SJCRH30 (cell line): ENCODE measurements around the gene JAZF1. TPM values are rescaled to one million over a fixed set of nuclear protein-coding genes. Genes with fewer than 3 reads are reported as not detected.

Source experiments
- DNase-seq, 2 experiments: peaks; one replicate each; pipeline ENCODE4 v3.0.0-alpha.2; 2015 to 2020
- H3K27ac ChIP-seq: fragments of 250-450 bp; sonication (Bioruptor Pico); 2 replicates; pipeline ENCODE4 v1.5.1; 2020; ENCODE audit warnings: mild to moderate bottlenecking, moderate library complexity
- H3K27me3 ChIP-seq: fragments of 250-450 bp; sonication (Bioruptor Pico); 2 replicates; pipeline ENCODE4 v1.5.1; 2020; ENCODE audit warnings: mild to moderate bottlenecking, moderate library complexity
- H3K36me3 ChIP-seq: fragments of 250-450 bp; sonication (Bioruptor Pico); 2 replicates; pipeline ENCODE4 v1.5.1; 2020; ENCODE audit warnings: mild to moderate bottlenecking, moderate library complexity
- H3K4me1 ChIP-seq: fragments of 250-450 bp; sonication (Bioruptor Pico); 2 replicates; pipeline ENCODE4 v1.5.1; 2020; ENCODE audit warnings: mild to moderate bottlenecking, moderate library complexity
- H3K4me3 ChIP-seq: fragments of 250-450 bp; sonication (Bioruptor Pico); 2 replicates; pipeline ENCODE4 v1.5.1; 2020; ENCODE audit warnings: mild to moderate bottlenecking, moderate library complexity
- H3K9me3 ChIP-seq: fragments of 250-450 bp; sonication (Bioruptor Pico); replicated peaks from 2 replicates; pipeline ENCODE4 v1.5.1; 2020; ENCODE audit warnings: mild to moderate bottlenecking, moderate library complexity
- total RNA-seq: library from RNA; depleted of rRNA; stranded (reverse); fragments of >200 nt; shearing (Covaris generic); gene quantifications from 2 replicates; pipeline ENCODE4 v1.2.3, GENCODE V29; 2014

The JAZF1 gene
- total RNA-seq, 1 experiment from 2014 or later: 10.5 TPM

DNA sequence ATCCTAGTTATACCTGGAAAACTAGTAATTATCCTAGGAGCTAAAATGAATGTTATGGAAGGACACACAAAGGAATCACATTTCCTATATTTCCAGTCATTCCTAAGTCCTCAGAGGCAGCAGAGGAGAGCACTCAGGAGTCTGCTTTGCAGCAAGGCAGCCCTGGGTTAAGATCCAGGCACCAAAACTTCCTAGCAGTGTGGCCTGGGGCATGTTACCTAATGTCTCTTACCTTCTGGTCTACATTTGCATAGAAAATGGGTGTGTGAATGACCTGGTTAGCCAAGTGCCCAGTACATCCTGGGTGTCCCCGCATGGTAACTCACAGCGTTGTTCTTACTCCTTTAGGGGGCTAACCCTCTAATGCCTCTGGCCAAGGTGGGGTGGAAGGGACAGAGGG, 304.8 kb downstream of the JAZF1 start:
- no peaks in the 10 kb centered on the region for H3K36me3 ChIP-seq
- no peak overlapping the region for H3K27ac ChIP-seq
- H3K4me1 ChIP-seq: no peaks in the 10 kb centered on the region
- H3K27me3 ChIP-seq: no peaks in the 10 kb centered on the region
- H3K4me3 ChIP-seq: no peak overlapping the region
- no peak for DNase-seq
- 0 out of 2 replicates have a peak, but pooled peaks cover 2% of the 10 kb centered on the region for H3K9me3 ChIP-seq

- 0 out of 2 replicates have a peak, but pooled peaks cover 2% of the 10 kb centered on the region for H3K9me3 ChIP-seq
- no peak overlapping the region for H3K27ac ChIP-seq
- no peaks in the 10 kb centered on the region for H3K4me1 ChIP-seq
- DNase-seq: no peak
- no peaks in the 10 kb centered on the region for H3K36me3 ChIP-seq
- H3K4me3 ChIP-seq: no peak overlapping the region
- no peaks in the 10 kb centered on the region for H3K27me3 ChIP-seq
Measured at GRCh38 chr7:27875061-27875460, 305.5 kb downstream of the JAZF1 start.

DNA sequence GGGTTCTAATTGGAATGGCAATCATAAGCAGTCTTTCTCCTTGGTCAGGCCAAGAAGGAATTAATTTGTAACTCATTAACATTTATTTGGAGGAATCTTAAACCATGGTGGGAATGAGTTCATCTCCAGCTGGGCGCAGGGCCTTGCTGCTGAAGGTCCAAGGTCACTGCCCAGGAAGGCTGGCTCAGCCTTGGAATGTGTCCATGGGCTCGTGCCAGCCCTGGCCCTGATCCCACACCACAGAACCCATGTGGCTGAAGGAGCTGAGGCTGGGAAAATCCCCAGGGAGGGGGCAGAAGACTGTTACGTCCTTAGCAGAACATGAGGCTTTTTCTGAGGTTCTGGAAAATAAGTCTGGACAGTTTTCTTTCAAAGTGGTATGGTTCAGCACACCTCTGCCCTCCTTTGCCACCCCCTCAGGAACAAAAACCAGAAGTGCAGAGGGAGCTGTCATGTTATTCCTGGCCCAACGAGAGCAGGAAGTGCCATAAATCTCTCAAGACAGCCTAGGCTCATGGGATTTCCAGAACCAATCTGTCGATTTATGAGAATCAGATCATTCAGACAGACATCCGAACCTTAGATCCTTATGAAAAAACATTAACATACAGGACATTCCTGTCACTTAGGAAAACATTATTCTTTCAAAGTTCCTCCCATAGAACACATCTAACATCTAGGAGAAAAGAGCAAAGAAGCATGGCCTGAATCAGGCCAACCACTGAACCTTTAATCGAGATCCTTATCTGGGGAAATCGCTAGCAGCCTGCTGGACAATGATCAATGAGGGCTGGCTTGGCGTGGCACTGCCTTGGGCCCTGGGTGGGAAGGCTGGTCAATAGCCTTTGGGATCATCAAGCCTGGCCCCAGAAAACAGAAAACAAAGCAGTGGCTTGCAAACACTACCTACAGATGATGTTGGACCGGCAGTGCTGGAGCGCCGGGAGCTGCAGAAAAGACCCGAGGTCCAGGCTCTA, 306.3 kb downstream of the JAZF1 start:
- Histone ChIP-seq H3K4me1 (no peaks in the 10 kb centered on the region), H3K27ac (no peak overlapping the region), H3K4me3 (no peak overlapping the region), H3K27me3 (no peaks in the 10 kb centered on the region), H3K9me3 (0 out of 2 replicates have a peak, but pooled peaks cover 2% of the 10 kb centered on the region), H3K36me3 (no peaks in the 10 kb centered on the region)
- no peak for DNase-seq

DNA sequence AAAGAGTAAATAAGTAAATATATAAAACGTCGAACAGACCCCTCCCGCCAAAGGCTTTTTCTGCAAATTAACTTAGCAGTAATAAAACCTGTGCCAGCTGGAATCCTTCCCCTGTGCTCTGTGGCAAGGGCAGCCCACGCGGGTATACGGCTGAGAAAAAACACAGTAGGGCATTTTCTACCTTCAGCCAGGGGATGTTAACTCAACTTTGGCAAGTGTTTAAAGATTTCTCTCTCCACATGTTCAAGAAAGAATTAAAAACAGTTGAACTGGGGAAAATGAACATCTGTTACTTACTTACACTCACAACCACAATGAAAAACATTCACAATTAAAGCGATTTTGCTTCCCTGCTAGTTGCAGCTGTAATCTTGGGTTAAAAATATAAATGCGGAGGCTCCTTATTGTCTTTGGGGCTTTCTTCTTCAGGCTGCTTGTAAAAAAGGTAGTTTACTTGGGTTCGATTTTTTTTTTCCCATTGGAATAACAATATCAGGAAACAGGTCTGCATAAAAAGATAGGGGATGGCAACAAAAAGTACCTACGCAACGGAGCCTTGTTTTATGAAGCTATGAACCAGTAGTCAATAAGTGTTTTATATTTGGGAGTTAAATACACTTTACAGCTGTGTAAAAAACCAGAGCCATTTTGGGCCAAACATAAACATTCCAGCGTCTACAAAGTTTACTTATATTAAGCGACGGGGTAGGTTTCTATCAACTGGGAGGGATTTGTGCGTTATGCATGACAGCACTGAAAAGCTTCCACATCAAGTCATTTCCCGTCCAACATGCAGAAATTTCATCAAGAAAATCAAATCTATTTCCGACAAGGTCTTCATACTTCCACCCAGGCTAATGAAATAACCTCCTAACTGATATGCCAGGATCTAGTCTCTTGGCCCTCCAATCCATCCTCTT, 308.0 kb downstream of the JAZF1 start:
- H3K27ac ChIP-seq: no peak overlapping the region
- H3K36me3 ChIP-seq: no peaks in the 10 kb centered on the region
- H3K27me3 ChIP-seq: no peaks in the 10 kb centered on the region
- H3K9me3 ChIP-seq: no peaks in the 10 kb centered on the region
- DNase-seq: no peak
- no peaks in the 10 kb centered on the region for H3K4me1 ChIP-seq
- H3K4me3 ChIP-seq: no peak overlapping the region

DNA sequence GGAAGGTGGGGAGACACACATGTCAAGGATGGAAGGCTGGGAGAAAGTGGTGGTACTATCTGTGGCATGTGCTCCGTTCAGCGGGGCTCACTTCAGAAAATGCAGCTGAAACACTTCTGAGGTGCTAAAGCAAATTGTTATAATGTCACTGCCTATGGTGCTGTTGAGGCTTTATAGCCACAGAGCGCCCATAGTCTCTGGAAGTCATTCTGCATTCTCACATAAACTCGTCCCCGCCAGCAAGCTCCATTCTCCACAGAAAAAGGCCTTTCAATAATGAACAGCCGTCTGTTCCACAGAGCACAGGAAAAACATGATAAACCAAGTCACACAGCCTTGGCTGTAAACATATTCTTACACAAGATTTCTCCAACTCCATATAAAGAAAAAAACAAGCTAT, 308.7 kb downstream of the JAZF1 start:
- no peaks in the 10 kb centered on the region for H3K9me3 ChIP-seq
- H3K36me3 ChIP-seq: no peaks in the 10 kb centered on the region
- no peaks in the 10 kb centered on the region for H3K4me1 ChIP-seq
- no peak overlapping the region for H3K4me3 ChIP-seq
- no peak for DNase-seq
- no peak overlapping the region for H3K27ac ChIP-seq
- no peaks in the 10 kb centered on the region for H3K27me3 ChIP-seq

- Histone ChIP-seq H3K4me3 (no peak overlapping the region), H3K9me3 (no peaks in the 10 kb centered on the region), H3K4me1 (no peaks in the 10 kb centered on the region), H3K27ac (no peak overlapping the region), H3K27me3 (no peaks in the 10 kb centered on the region), H3K36me3 (no peaks in the 10 kb centered on the region)
- DNase-seq: no peak
Measured at GRCh38 chr7:27871086-27871485, 309.5 kb downstream of the JAZF1 start.

- no peaks in the 10 kb centered on the region for H3K36me3 ChIP-seq
- H3K4me1 ChIP-seq: no peaks in the 10 kb centered on the region
- no peaks in the 10 kb centered on the region for H3K27me3 ChIP-seq
- DNase-seq: no peak
- H3K9me3 ChIP-seq: no peaks in the 10 kb centered on the region
- no peak overlapping the region for H3K4me3 ChIP-seq
- H3K27ac ChIP-seq: no peak overlapping the region
Measured at GRCh38 chr7:27870595-27870994, 310.0 kb downstream of the JAZF1 start.

- H3K4me3 ChIP-seq: no peak overlapping the region
- H3K9me3 ChIP-seq: no peaks in the 10 kb centered on the region
- no peak overlapping the region for H3K27ac ChIP-seq
- no peaks in the 10 kb centered on the region for H3K4me1 ChIP-seq
- no peak for DNase-seq
- no peaks in the 10 kb centered on the region for H3K27me3 ChIP-seq
- H3K36me3 ChIP-seq: no peaks in the 10 kb centered on the region
Measured at GRCh38 chr7:27869056-27869455, 311.5 kb downstream of the JAZF1 start.

- H3K4me1 ChIP-seq: no peaks in the 10 kb centered on the region
- H3K9me3 ChIP-seq: no peaks in the 10 kb centered on the region
- no peak for DNase-seq
- H3K4me3 ChIP-seq: no peak overlapping the region
- no peaks in the 10 kb centered on the region for H3K36me3 ChIP-seq
- no peak overlapping the region for H3K27ac ChIP-seq
- no peaks in the 10 kb centered on the region for H3K27me3 ChIP-seq
Measured at GRCh38 chr7:27868131-27868550, 312.5 kb downstream of the JAZF1 start.

DNA sequence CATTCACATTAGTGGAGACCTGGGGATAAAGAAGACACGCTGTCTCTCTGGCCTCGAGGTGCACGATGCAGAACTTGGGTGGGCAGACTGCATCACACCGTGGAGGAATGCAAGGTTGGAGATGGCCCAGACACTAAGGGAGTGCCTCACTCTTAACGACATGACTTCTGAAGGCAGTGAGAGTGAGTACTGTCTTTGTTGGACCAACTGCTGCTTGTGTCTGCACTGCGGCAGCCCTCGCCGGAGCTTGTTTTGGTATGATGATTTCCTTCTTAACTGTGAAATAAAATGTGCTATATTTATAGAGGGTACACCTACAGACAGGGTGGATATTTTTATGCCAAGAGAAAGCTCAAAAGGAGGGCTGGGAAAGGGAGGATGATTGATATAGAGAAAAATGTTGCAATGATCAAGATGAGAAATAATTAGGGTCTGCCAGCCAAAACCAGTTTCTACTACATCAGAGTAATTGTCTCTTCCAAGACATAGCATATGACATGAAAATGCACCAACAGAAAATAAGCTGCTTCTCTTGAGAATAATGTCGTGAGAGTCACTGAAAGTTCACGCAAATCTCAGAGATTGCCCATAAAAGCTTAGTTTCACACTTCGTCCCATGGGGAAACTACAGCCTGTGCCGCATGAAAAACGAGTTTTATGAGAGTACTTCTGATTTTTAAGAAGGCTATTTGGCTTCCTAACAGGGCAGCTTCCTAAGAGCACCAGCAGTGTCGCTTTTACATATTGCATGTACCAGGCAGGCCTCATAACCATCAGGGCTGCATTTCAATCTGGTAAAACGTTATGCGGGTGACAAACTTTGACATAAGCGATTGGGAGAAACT, 313.5 kb downstream of the JAZF1 start:
- Histone ChIP-seq H3K4me3 (no peak overlapping the region), H3K27ac (no peak overlapping the region), H3K9me3 (no peaks in the 10 kb centered on the region), H3K4me1 (no peaks in the 10 kb centered on the region), H3K27me3 (no peaks in the 10 kb centered on the region), H3K36me3 (no peaks in the 10 kb centered on the region)
- no peak for DNase-seq

DNA sequence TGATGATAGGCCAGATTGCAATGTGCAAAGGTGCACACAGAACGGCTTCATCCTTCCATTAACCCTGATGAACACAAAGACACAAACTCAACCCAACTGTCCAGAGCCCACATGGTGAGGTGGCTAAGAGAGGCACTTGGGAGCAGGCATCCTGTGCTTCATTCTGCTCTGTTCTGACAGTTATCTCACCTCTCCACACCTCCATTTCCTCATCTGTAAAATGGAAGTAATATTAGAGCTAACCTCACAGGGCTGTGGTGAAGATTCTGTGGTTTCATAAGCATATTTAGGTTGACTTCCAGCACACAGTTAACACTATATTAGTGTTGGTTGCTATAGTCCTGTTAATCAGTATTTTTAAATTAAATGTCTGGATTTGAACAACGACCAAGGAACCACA, 314.3 kb downstream of the JAZF1 start:
- Histone ChIP-seq H3K4me3 (no peak overlapping the region), H3K27me3 (no peaks in the 10 kb centered on the region), H3K4me1 (no peaks in the 10 kb centered on the region), H3K36me3 (no peaks in the 10 kb centered on the region), H3K27ac (no peak overlapping the region), H3K9me3 (no peaks in the 10 kb centered on the region)
- DNase-seq: no peak

- H3K4me1 ChIP-seq: no peaks in the 10 kb centered on the region
- DNase-seq: no peak
- no peaks in the 10 kb centered on the region for H3K27me3 ChIP-seq
- no peaks in the 10 kb centered on the region for H3K9me3 ChIP-seq
- H3K4me3 ChIP-seq: no peak overlapping the region
- no peak overlapping the region for H3K27ac ChIP-seq
- no peaks in the 10 kb centered on the region for H3K36me3 ChIP-seq
Measured at GRCh38 chr7:27863880-27864279, 316.7 kb downstream of the JAZF1 start.

DNA sequence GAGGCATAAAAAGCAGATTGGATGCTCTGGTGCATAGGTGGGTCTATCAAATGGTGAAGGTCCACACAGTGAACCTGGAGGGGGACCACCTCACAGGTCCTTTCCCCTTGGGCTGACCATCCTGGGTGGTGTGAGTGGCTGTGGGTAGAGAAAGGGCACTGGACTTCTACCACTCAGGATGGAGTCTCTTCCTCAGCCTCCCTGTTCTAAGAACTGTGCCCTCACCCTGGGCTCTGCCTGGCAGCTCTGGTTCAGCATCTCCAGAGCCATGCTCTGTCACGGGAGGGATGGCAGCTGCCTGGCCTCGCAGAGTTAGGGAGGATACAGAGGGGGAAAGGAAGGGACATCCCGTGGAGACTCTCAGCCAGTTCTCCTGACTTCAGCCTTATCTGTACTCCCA, 318.8 kb downstream of the JAZF1 start:
- no peak for DNase-seq
- Histone ChIP-seq H3K9me3 (no peaks in the 10 kb centered on the region), H3K4me3 (no peak overlapping the region), H3K27ac (no peak overlapping the region), H3K27me3 (no peaks in the 10 kb centered on the region), H3K36me3 (no peaks in the 10 kb centered on the region), H3K4me1 (no peaks in the 10 kb centered on the region)

- Histone ChIP-seq H3K4me3 (no peak overlapping the region), H3K27me3 (no peaks in the 10 kb centered on the region), H3K9me3 (no peaks in the 10 kb centered on the region; the same call in 1 of the 2 replicates), H3K36me3 (no peaks in the 10 kb centered on the region), H3K4me1 (no peaks in the 10 kb centered on the region), H3K27ac (no peak overlapping the region)
- DNase-seq: no peak
Measured at GRCh38 chr7:27860800-27861199, 319.8 kb downstream of the JAZF1 start.
